ENCODE results near the gene LIMS1. TPM values are rescaled to one million over a fixed set of nuclear protein-coding genes. Genes with fewer than 3 reads are reported as not detected.

LIMS1 gene
- total and polyA plus RNA-seq, 5 experiments from 2014 or later, result 20.9 to 25.9 (median 21.9) TPM

DNA sequence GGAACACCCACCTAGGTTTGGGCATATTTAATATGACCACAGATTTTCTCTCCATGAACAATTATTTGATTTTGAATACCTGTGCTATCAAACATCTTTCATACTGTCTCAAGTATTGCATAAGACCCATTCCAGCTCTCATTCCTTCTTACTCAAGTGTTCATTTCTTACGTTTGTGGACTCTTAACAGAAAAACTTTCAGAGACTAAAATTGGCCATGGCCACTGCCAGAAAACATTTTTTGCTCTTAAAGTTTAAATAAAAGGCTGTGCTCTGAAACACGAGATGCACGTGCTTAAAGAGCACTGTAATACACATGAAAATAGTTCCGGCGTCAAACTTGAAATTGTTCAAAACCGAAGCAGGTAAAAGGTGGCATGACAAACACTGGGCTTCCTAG is 89.3 kb downstream of the LIMS1 start:
- POLR2A ChIA-PET, result no interaction called here
- H3K36me3 Mint-ChIP-seq, result no peaks in the 10 kb centered on the region
- ATAC-seq, result no peak
- H3K27ac Mint-ChIP-seq, result peak overlapping the region in 3 of 10 donors; percentile 23 to 92 (median 63)
- H3K9me3 Mint-ChIP-seq, result no peaks in the 10 kb centered on the region
- H3K4me3 Mint-ChIP-seq, result peak overlapping the region in 3 of 10 donors; percentile 3 to 33 (median 9)
- no peaks in the 10 kb centered on the region for H3K27me3 Mint-ChIP-seq
- H3K4me1 Mint-ChIP-seq, result peaks cover 16 to 74% (median 58%) of the 10 kb centered on the region in 4 donors
- no peak for DNase-seq

DNA sequence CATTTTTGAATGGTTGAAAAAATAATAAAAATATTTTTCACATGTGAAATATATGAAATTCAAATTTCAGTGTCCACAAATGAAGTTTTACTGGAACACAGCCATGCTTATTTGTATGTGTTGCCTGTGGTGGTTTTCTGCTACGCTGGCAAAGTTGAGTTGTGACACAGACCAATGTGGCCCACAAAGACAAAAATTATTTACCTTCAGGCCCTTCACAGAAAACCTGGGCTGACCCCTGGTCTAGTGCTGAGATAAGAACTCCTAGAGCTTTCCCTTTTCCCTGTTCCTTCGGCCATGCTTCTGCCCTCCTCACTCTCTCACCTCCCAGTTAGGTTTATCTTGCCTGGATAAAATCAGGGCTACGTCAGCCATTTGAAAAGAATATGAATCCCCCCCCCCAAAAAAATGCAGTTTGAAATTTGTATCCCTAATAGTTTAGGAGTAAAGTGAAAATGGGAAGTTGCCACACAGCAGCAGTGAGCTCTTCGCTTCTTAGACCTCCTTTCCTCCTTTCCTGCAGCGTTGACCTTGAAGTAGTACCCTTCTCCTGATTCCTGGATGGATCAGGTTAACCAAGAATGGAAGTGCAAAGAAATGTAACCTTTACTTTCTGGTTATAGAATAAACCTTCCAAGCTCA is 91.0 kb downstream of the LIMS1 start:
- DNase-seq, result no peak
- Mint-ChIP-seq H3K36me3 (no peaks in the 10 kb centered on the region), H3K27ac (peak overlapping the region in 3 of 10 donors; percentile 11 to 54 (median 12)), H3K27me3 (no peaks in the 10 kb centered on the region), H3K4me3 (no peak overlapping the region), H3K4me1 (peaks cover 17 to 73% (median 53%) of the 10 kb centered on the region in 4 donors), H3K9me3 (no peaks in the 10 kb centered on the region)
- POLR2A ChIA-PET, result no interaction called here
- ATAC-seq, result no peak

DNA sequence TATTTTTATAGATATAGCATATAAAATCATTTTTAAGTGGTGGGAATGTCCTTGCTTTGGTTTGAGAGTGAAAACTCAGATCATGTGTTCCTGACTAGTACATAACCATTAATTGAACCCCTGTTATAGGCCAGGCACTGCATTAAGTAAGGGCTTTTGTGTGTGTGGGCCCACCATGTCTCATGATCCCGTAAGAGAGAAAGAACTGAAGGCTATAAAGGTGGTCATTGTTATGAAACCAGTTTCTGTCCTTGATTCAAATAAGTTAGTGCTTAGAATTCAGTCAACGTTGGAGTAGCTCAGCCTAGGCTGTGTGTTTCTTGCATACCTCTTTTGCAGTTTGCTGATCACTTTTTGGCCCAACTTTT is 91.5 kb downstream of the LIMS1 start:
- H3K27me3 Mint-ChIP-seq, result no peaks in the 10 kb centered on the region
- H3K36me3 Mint-ChIP-seq, result no peaks in the 10 kb centered on the region
- no peak overlapping the region for H3K4me3 Mint-ChIP-seq
- peak overlapping the region in 4 of 10 donors; percentile 11 to 54 (median 30) for H3K27ac Mint-ChIP-seq
- POLR2A ChIA-PET, result no interaction called here
- H3K9me3 Mint-ChIP-seq, result no peaks in the 10 kb centered on the region
- ATAC-seq, result no peak
- no peak for DNase-seq
- H3K4me1 Mint-ChIP-seq, result peaks cover 15 to 73% (median 50%) of the 10 kb centered on the region in 4 donors

DNA sequence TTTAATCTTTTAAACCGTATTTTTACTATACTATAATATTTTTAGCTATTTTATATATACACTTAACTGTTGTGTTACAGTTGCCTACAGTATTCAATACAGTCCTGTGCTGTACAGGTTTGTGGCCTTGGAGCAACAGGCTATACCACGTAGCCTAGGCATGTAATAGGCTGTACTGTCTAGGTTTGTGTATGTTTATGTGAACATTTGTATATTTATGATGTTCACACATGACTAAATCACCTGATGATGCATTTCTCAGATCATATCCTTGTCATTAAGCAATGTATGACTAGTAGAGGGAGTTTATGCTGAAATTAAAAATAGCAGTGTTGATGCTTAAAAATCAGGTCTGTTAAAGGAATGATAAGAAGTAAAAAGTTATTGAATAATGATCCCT is 92.7 kb downstream of the LIMS1 start:
- no peaks in the 10 kb centered on the region for H3K27me3 Mint-ChIP-seq
- ATAC-seq (no peak), DNase-seq (no peak)
- no peaks in the 10 kb centered on the region for H3K9me3 Mint-ChIP-seq
- no peak overlapping the region for H3K4me3 Mint-ChIP-seq
- H3K36me3 Mint-ChIP-seq, result no peaks in the 10 kb centered on the region
- H3K27ac Mint-ChIP-seq, result no peak overlapping the region
- peaks cover 11 to 72% (median 44%) of the 10 kb centered on the region in 4 donors for H3K4me1 Mint-ChIP-seq
- POLR2A ChIA-PET, result no interaction called here

DNA sequence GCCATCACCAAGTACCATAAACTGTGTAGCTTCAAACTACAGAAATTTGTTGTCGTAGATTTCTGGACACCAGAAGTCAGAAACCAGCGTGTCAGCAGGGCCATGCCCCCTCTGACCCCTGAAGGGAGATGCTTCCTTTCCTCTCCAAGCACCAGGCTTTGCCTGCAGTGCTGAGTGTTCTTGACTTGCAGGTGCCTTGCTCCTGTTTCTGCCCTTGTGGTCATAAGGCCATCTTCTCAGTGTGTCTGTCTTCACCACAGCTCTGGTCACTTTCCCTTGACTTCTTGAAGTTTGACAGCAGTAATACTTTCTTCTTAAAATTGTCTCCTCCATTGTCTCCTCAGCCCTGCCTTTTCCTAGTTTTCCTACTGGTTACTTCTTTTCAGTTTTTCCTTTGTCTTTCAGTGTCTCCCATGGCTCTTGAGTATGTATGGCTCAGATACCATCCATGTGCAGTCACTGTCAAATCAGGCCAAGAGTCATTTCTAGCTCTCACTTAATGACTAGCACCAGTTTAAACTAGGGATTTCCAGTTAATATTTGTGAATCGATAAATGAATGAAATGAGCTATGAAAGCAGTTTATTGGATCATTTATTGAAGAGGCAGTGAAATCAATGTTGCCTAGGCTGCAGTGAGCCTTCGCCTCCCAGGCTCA is 93.8 kb downstream of the LIMS1 start:
- peak overlapping the region in 3 of 10 donors; percentile 2 to 58 (median 11) for H3K27ac Mint-ChIP-seq
- POLR2A ChIA-PET, result no interaction called here
- H3K4me1 Mint-ChIP-seq, result peaks cover 14 to 65% (median 49%) of the 10 kb centered on the region in 4 donors
- ATAC-seq (no peak), DNase-seq (no peak)
- H3K9me3 Mint-ChIP-seq, result no peaks in the 10 kb centered on the region
- H3K36me3 Mint-ChIP-seq, result no peaks in the 10 kb centered on the region
- H3K4me3 Mint-ChIP-seq, result no peak overlapping the region
- no peaks in the 10 kb centered on the region for H3K27me3 Mint-ChIP-seq

DNA sequence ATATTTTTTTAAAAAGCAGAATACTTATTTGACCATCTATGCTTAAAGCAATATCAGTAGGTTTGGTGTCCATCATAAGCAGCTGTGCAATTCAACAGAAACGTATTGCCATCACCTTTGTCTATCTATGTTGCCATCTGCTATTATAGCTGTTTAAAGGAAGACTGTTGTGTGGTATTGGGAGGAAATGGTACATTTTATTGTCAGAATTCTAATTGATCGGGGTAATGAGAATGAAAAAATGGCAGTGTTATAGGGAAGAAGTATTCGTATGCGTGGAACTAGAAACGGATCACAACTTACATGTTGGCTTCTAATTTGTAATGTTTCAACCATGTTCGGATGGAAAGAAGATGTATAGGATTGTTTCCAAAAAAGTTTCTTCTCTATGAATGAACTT is 94.7 kb downstream of the LIMS1 start:
- Mint-ChIP-seq H3K9me3 (no peaks in the 10 kb centered on the region), H3K27ac (peak overlapping the region in 6 of 10 donors; percentile 14 to 88 (median 69)), H3K4me1 (peaks cover 16 to 60% (median 48%) of the 10 kb centered on the region in 4 donors), H3K27me3 (no peaks in the 10 kb centered on the region), H3K4me3 (peak overlapping the region in 1 of 10 donors; percentile 4), H3K36me3 (no peaks in the 10 kb centered on the region)
- DNase-seq (no peak), ATAC-seq (no peak)
- POLR2A ChIA-PET, result interaction anchor here (1.0 to 1.5 kb wide), 2 partner anchors 8 to 11 kb away, joined by 3 to 6 read pairs; no protein-coding TSS in a partner anchor

DNA sequence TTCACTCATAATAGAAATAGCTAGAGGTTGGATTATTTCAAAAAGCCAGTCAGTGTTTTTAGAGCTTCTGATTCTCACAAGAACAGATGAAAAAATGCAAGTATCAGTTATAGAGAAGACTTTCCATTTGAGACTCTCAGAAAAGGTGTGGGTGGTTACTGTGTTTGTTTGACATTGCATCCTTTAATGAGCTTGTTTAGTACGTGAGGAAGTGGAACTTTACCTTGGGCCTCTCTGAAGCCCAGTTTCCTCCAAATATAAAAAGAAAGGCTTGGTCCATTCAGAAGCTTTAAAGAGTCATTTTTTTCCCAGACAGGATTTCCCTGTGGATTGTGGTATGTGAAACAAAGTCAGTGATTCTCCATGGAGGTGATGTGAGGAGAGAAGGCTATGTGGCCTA is 95.1 kb downstream of the LIMS1 start:
- peak in 1 of 2 donors; percentile 44 for ATAC-seq
- DNase-seq, result no peak
- peak overlapping the region in 2 of 10 donors; percentile 4 to 18 for H3K4me3 Mint-ChIP-seq
- no peaks in the 10 kb centered on the region for H3K36me3 Mint-ChIP-seq
- H3K9me3 Mint-ChIP-seq, result no peaks in the 10 kb centered on the region
- H3K27ac Mint-ChIP-seq, result peak overlapping the region in 7 of 10 donors; percentile 12 to 88 (median 66)
- POLR2A ChIA-PET, result interaction anchor here (1.0 to 1.5 kb wide), 2 partner anchors 8 to 12 kb away, joined by 3 to 6 read pairs; no protein-coding TSS in a partner anchor
- peaks cover 16 to 61% (median 51%) of the 10 kb centered on the region in 4 donors for H3K4me1 Mint-ChIP-seq
- H3K27me3 Mint-ChIP-seq, result no peaks in the 10 kb centered on the region

DNA sequence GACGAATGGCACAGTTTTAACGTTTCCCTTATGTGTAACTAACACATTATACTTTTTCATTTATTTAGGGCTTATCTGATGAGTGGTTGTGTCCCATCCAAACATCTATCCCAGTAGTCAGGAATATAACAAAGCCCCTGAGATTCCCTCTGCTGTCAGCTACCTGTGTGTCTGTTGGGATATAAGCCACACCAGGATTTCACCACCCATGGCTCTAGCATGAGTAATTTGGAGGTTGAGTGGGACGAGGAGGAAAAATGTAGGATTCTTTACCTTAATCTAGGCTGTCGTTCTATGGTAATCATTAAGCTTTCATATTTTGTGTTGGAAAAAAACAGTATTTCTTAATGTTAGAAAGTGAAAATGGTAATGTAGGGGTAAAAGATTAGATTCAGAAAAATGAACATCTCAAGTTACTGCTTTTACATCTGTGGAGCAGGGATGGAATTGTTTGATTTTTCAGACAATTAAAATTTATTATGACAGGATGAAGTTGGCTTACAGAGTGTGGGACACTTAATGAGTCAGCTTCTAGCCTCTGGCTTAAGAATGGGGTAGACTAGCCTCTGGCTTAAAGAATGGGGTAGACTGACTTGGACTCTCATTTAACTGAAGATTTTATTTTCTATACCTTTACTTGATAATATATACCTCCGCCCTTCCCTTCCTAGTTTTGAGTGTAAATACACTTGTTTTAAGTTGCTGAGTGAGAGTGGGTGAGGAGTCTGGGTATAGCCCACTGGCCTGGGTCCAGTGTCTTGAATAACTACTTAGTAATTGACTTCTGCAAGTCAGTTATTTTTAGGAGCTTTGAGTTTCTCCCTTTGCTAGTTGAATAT is 96.5 kb downstream of the LIMS1 start:
- H3K4me3 Mint-ChIP-seq, result no peak overlapping the region

DNA sequence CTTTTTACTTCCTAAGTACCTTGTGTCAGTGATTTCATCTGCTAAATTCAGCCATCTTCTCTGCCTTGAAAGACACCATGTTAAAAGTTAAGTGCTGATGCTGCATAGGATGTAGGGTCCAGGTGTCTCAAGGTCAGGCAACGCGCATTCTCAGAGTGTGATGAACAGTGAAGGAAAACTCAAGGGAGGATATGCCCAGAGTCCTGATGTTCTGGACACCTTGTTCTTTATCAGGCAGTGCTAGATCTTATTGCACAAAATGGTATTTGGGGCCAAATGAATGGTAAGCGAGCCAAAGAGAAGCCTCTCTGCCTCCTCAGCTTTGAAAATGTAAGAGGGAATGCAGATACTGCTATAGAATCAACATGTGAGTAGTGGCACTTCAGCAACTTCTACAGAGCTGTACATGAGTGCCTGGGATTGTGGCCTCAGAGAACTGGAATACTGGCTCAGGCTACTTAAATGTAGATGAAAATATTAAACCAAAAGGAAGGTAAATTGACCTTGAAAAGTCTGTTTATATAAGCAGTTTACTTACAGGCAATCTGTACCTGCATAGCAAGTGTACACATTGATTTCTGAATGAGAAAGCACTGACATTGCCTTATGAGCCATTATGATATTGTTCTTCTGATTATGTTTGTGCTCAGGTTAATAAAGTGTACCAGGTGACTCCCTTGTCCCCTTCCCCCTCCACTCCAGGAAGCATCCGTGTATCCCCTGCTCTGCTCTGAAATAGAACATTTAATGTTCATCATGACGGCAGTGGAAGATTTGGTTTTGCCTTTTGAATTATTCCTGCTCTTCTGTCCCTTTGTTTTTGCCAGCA is 98.3 kb downstream of the LIMS1 start:
- Mint-ChIP-seq H3K4me3 (no peak overlapping the region), H3K4me1 (peaks cover 13 to 51% (median 39%) of the 10 kb centered on the region in 4 donors), H3K9me3 (no peaks in the 10 kb centered on the region), H3K27me3 (no peaks in the 10 kb centered on the region), H3K36me3 (no peaks in the 10 kb centered on the region), H3K27ac (peak overlapping the region in 4 of 10 donors; percentile 16 to 73 (median 54))
- no peak for DNase-seq
- POLR2A ChIA-PET, result interaction anchor here (0.6 kb wide), 1 partner anchor 18 kb away, joined by 3 read pairs; no protein-coding TSS in a partner anchor
- no peak for ATAC-seq

More for the DNA sequence above, 96.5 kb downstream of the LIMS1 start:
- POLR2A ChIA-PET, result interaction anchor here (0.7 kb wide), 1 partner anchor 373 kb away, joined by 3 read pairs; no protein-coding TSS in a partner anchor
- H3K36me3 Mint-ChIP-seq, result no peaks in the 10 kb centered on the region
- peak overlapping the region in 2 of 10 donors; percentile 5 to 41 for H3K27ac Mint-ChIP-seq
- ATAC-seq (no peak), DNase-seq (no peak)
- peaks cover 13 to 59% (median 47%) of the 10 kb centered on the region in 4 donors for H3K4me1 Mint-ChIP-seq
- no peaks in the 10 kb centered on the region for H3K27me3 Mint-ChIP-seq
- H3K9me3 Mint-ChIP-seq, result no peaks in the 10 kb centered on the region

DNA sequence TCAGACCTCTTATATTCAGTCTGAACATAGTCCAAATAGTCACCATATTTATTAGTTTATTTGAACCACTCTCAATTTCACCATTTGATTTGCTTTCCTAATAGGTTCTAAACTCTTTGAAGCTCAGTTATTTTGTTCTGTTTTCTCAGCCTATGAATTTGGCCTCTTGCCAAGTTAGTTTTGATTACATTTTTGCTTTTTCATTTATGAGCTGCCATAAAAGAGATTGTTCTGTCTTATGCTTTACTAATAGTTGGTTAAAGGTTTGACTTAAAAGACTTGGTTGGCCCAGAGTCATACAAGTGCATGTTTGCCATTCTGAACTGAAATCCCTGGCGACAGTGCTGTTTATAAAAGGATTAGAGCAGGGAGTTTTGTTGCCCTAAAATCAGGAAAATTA is 99.1 kb downstream of the LIMS1 start:
- H3K36me3 Mint-ChIP-seq, result no peaks in the 10 kb centered on the region
- H3K4me3 Mint-ChIP-seq, result no peak overlapping the region
- H3K9me3 Mint-ChIP-seq, result no peaks in the 10 kb centered on the region
- H3K27me3 Mint-ChIP-seq, result no peaks in the 10 kb centered on the region
- no peak for DNase-seq
- H3K27ac Mint-ChIP-seq, result peak overlapping the region in 1 of 10 donors; percentile 73
- ATAC-seq, result no peak
- POLR2A ChIA-PET, result interaction anchor here (0.6 to 0.7 kb wide), 3 partner anchors 13 to 83 kb away, joined by 3 read pairs; no protein-coding TSS in a partner anchor
- H3K4me1 Mint-ChIP-seq, result peaks cover 10 to 46% (median 36%) of the 10 kb centered on the region in 4 donors

DNA sequence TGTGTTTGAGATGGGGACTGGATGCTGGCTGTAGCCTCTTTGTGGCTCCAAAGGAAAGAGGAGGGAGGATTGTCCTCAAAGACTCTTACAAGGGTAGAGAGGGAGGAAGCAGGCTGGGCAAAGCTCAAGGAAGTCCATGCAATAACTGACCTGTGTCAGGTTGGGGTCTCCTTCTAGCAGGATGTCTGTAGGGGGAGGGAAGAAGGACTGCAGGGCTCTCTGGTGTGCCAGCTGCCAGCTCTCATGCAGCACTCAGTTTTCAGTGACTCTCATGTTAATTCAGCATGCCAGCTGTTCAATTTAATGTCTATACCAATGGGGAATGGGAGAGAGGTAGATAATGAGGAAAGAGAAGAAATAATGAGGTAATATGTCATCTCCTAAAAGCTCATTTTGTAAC is 99.7 kb downstream of the LIMS1 start:
- Mint-ChIP-seq H3K27me3 (no peaks in the 10 kb centered on the region), H3K9me3 (no peaks in the 10 kb centered on the region), H3K36me3 (no peaks in the 10 kb centered on the region), H3K4me1 (peaks cover 9 to 41% (median 33%) of the 10 kb centered on the region in 4 donors), H3K27ac (peak overlapping the region in 6 of 10 donors; percentile 10 to 48 (median 30)), H3K4me3 (no peak overlapping the region)
- ATAC-seq (no peak), DNase-seq (no peak)
- POLR2A ChIA-PET, result interaction anchor here (0.6 to 1.6 kb wide), 3 partner anchors 13 to 82 kb away, joined by 3 to 7 read pairs (median 3); no protein-coding TSS in a partner anchor

Data from naive thymus-derived CD8-positive, alpha-beta T cell (primary cell).